B cell (primary cell): ENCODE data around the gene CCDC39.

ENCODE experiments used
- CTCF ChIP-seq: fragments of 200-600 bp; IDR thresholded peaks from one replicate; pipeline ENCODE4 v1.8.0; 2022; ENCODE audit warnings: antibody characterized with exemption, mild to moderate bottlenecking
- EZH2 ChIP-seq: IDR thresholded peaks from 2 replicates; pipeline ENCODE4 v1.6.1; 2012; ENCODE audit warnings: borderline replicate concordance, low read depth, mild to moderate bottlenecking, moderate library complexity, low read length; ENCODE audit not compliant: insufficient read depth, poor library complexity, severe bottlenecking

- TF ChIP-seq CTCF = no peak
- no peak for TF ChIP-seq EZH2
These were observed 107.3 kb downstream of the CCDC39 start for GRCh38 chr3:180571831-180572598.
